Subcutaneous adipose tissue (tissue), 4 donors: ENCODE data around the gene COMMD10. TPM values are rescaled to one million over a fixed set of nuclear protein-coding genes. Genes with fewer than 3 reads are reported as not detected.

Source experiments
- total RNA-seq, 4 donors: library from RNA; depleted of rRNA; stranded (reverse); fragments of >200 nt; gene quantifications; one replicate each; pipeline ENCODE4 v1.1.0, GENCODE V29; 2016
- TF ChIP-seq, protein P1 (sequence below): fragments of 450-650 bp; IDR thresholded peaks from one replicate; pipeline ENCODE4 v1.5.1; 2016; ENCODE audit warnings: low read depth, mild to moderate bottlenecking, control low read depth, antibody characterized with exemption, moderate library complexity

COMMD10 gene
- total RNA-seq, 4 donors from 2014 or later = 25.2 to 58.2 (median 38.8) TPM

DNA sequence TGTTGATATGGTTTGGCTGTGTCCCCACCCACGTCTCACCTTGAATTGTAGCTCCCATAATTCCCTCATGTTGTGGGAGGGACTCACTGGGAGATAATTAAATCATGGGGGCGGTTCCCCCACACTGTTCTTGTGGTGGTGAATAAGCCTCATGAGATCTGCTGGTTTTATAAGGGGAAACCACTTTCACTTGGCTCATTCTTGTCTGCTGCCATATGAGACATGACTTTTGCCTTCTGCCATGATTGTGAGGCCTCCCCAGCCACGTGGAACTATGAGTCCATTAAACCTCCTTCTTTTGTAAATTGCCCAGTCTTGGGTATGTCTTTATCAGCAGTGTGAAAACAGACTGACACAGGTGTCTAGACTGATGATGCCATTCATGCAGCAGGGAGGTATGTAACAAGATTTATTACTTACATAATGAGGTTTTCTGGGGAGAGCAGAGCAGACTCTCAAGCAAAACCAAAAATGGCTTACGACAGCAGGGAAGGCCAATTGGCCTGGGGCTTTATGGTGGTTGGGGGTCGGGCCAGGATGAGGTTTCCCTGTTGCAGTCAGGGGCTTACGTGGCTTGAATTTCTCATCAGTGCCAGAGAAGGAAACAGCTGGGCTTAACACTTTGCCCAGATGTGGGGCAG, 9.5 kb upstream of the COMMD10 start:
- TF ChIP-seq, protein P1, sequence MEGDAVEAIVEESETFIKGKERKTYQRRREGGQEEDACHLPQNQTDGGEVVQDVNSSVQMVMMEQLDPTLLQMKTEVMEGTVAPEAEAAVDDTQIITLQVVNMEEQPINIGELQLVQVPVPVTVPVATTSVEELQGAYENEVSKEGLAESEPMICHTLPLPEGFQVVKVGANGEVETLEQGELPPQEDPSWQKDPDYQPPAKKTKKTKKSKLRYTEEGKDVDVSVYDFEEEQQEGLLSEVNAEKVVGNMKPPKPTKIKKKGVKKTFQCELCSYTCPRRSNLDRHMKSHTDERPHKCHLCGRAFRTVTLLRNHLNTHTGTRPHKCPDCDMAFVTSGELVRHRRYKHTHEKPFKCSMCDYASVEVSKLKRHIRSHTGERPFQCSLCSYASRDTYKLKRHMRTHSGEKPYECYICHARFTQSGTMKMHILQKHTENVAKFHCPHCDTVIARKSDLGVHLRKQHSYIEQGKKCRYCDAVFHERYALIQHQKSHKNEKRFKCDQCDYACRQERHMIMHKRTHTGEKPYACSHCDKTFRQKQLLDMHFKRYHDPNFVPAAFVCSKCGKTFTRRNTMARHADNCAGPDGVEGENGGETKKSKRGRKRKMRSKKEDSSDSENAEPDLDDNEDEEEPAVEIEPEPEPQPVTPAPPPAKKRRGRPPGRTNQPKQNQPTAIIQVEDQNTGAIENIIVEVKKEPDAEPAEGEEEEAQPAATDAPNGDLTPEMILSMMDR = no peak

DNA sequence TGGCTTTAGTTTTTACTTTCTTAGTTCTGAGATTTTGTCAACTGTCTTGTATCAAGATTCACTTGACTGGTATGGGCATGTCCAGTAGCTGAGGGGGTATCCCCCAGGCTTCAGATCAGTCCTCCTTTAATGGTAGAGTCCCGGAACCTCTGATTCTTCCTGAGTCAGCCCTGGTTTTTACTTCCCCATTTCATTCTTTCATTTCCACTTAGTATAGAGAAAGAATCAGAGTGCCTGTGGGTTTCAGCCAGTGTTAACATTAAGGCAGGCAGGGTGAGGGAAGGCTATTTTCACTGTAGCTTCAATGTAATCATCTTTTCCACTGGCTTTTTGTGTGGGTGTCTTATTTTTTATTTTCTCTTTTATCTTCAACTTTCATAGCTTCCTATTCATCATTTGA, 8.3 kb upstream of the COMMD10 start:
- TF ChIP-seq, protein P1 = no peak

DNA sequence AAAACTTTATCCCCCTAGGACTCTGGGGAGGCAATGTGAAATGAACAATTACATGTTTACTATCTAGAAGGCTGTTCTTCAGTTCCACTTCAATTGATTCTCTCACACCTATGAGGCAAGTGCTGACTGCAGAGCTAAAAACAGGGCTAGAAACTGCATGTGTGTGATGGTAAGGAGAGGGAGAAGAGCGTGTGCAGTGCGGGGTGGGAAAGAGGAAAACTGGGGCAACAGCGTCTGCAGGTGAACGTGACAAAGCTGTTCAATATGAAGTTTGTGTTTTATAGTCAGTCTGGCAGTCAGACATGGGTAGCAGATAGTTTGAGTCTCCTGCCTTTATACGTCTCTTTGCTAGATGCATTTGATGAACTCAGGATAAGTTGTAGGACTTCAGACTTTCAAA, 6.6 kb upstream of the COMMD10 start:
- TF ChIP-seq, protein P1 = no peak

DNA sequence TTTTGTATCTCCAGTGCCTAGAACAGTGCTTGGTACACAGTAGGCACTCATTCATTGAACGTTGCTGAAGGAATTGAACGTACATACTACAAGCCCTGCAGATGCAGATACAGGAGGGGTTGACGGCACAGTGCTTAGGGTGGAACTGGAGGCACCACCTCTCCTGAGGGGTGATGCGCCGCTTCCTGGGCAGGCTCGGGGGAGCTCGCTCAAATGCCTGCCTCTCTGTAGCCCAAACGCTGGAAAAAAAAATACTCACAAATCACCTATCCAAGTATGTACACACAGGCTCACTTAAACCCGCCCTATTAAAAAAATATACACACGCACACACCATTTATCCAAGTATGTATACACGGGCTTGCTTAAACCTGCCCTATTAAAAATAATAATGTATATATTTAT, 536 bp upstream of the COMMD10 start:
- TF ChIP-seq, protein P1 = no peak

DNA sequence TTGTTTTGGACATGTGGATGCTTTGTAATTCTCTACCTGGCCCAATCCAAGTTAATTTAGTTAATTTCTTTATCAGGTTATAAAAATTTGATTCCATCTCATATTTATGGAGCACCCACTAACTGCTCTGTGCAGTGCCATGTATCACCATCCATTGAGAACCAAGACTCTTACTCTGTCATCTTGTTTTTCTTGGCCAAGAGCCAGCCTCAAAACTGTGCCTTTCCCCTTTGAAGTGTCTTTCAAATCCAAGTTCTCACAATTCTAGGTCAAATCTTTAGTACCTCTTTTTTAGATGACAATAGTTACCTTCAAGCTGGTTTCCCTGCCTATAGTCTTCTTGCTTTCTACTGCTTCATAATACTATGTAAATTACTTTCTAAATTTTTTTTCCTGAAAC, 3.2 kb downstream of the COMMD10 start:
- TF ChIP-seq, protein P1 = no peak

DNA sequence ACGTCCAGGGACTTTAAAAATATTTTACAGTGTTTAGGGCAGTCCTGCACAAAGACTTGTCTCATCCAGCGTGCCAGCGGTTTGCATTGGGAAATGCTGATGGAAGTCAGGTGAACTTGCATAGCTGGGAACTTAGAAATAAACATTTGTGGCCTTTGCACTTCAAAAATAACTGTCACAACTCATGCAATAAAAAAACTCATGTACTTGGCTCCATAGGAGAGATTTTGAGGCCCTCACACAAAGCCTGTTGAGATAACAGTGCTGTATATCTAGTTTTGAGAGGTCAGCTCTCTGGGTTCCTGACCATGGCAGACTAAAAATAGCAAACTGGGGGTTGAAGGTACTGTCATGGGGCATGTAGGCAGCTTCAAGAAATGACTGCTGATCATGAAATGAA, 5.5 kb downstream of the COMMD10 start:
- TF ChIP-seq, protein P1 = no peak

DNA sequence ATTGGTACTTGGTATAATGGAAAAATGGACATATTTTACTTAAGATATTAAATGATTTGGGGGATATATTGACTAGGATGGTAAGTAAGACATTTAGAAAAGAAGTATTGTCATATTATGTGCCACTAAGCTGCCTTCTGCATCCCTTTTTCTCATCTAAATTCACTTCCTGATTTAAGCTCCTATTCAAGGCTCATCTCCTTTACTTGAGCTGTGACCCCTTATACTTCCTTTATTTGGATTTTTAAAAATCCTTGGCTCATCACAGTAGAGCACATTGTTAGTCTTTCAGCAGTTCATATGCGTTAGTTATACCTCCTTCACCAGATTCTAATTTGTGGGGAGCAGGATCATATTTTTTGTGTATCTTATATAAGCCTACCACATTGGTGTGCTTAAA, 6.6 kb downstream of the COMMD10 start:
- TF ChIP-seq, protein P1 = no peak
